GM21447 (cell line): ENCODE data around the gene SAT1.

Experiments
- ATAC-seq: cut with Tn5 transposase; IDR thresholded peaks from one replicate; pipeline ENCODE4 v1.9.1; 2021; ENCODE audit not compliant: unreplicated experiment

The SAT1 gene

GRCh38 chrX:23773601-23774175 lies 9.3 kb upstream of the SAT1 start:
- ATAC-seq, result peak; percentile 93

GRCh38 chrX:23776363-23776762 lies 6.6 kb upstream of the SAT1 start:
- ATAC-seq, result no peak

- ATAC-seq, result no peak
Measured at GRCh38 chrX:23779025-23779424, 3.9 kb upstream of the SAT1 start.

GRCh38 chrX:23782455-23782854 lies 518 bp upstream of the SAT1 start:
- ATAC-seq, result no peak

- no peak for ATAC-seq
Measured at GRCh38 chrX:23783589-23784469, 856 bp downstream of the SAT1 start.

- no peak for ATAC-seq
Measured at GRCh38 chrX:23784470-23785331, 1.7 kb downstream of the SAT1 start.

GRCh38 chrX:23785580-23785979 lies 2.6 kb downstream of the SAT1 start:
- ATAC-seq, result no peak

GRCh38 chrX:23786268-23786815 lies 3.4 kb downstream of the SAT1 start:
- no peak for ATAC-seq

GRCh38 chrX:23787745-23788118 lies 4.8 kb downstream of the SAT1 start:
- ATAC-seq, result no peak

- peak; percentile 65 for ATAC-seq
Measured at GRCh38 chrX:23788521-23788920, 5.5 kb downstream of the SAT1 start.

GRCh38 chrX:23788946-23789345 lies 6.0 kb downstream of the SAT1 start:
- no peak for ATAC-seq

- ATAC-seq, result no peak
Measured at GRCh38 chrX:23789386-23790154, 6.6 kb downstream of the SAT1 start.

GRCh38 chrX:23790155-23790497 lies 7.2 kb downstream of the SAT1 start:
- ATAC-seq, result no peak

- ATAC-seq, result no peak
Measured at GRCh38 chrX:23792861-23793553, 10.0 kb downstream of the SAT1 start.

GRCh38 chrX:23795221-23795620 lies 12.2 kb downstream of the SAT1 start:
- no peak for ATAC-seq

- no peak for ATAC-seq
Measured at GRCh38 chrX:23797371-23798128, 14.6 kb downstream of the SAT1 start.

- no peak for ATAC-seq
Measured at GRCh38 chrX:23799469-23800065, 16.6 kb downstream of the SAT1 start.

- ATAC-seq, result no peak
Measured at GRCh38 chrX:23802431-23802830, 19.5 kb downstream of the SAT1 start.

GRCh38 chrX:23803931-23804381 lies 21.0 kb downstream of the SAT1 start:
- no peak for ATAC-seq
